ENCODE results near the gene TCF7L1.

TCF7L1 gene

DNA sequence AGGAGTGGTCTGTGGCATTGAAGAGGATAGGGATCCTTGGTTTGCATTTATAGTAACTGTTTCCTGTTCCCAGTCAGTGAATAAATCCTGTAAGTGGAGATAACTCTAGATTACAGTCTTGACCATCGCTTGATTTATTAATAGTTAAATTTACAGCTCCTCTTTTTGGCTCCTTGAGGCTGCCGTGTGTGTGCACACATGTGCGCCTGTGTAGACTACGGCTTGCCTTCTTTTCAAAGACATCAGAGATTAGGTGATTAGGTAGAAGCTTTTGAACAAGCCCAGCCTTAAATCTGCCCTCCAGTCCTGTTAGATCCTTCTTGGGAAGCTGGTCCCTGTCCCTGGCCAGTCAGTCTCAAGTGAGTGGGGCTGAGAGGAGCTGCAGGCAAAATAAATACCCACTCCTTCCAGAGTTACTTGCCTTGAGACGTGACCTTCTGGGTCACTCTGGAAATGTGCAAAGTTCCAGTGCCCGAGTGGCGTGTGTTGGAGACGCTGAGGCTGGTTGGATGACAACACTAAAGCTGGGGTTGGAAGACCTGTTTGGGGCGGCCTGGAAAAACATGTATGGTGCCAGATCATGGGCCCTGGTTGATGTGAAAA lies 32.0 kb downstream of the TCF7L1 start:
- Histone ChIP-seq H3K27me3 (ENCODE audit: control insufficient read depth, low read length) (no peaks in the 10 kb centered on the region), H3K27ac (ENCODE audit: low read depth, low read length) (no peak overlapping the region), H3K4me3 (ENCODE audit: low read length) (no peak overlapping the region), H3K79me2 (ENCODE audit: control insufficient read depth, low read length) (no peaks in the 10 kb centered on the region), H3K9me3 (ENCODE audit: control insufficient read depth, insufficient read depth, low read length) (no peaks in the 10 kb centered on the region), H3K4me1 (ENCODE audit: control insufficient read depth, low read length) (no peaks in the 10 kb centered on the region), H3K4me2 (ENCODE audit: low read length) (no peak overlapping the region), H3K36me3 (ENCODE audit: control insufficient read depth, low read length) (no peaks in the 10 kb centered on the region), H3K9me2 (replicated peaks; ENCODE audit: control insufficient read depth, low read length) (no peaks in the 10 kb centered on the region), H4K20me1 (ENCODE audit: control insufficient read depth, insufficient read depth, low read depth, low read length) (no peaks in the 10 kb centered on the region), H3F3A (ENCODE audit: control insufficient read depth, insufficient read depth) (no peaks in the 10 kb centered on the region)
- TF ChIP-seq, protein P1, sequence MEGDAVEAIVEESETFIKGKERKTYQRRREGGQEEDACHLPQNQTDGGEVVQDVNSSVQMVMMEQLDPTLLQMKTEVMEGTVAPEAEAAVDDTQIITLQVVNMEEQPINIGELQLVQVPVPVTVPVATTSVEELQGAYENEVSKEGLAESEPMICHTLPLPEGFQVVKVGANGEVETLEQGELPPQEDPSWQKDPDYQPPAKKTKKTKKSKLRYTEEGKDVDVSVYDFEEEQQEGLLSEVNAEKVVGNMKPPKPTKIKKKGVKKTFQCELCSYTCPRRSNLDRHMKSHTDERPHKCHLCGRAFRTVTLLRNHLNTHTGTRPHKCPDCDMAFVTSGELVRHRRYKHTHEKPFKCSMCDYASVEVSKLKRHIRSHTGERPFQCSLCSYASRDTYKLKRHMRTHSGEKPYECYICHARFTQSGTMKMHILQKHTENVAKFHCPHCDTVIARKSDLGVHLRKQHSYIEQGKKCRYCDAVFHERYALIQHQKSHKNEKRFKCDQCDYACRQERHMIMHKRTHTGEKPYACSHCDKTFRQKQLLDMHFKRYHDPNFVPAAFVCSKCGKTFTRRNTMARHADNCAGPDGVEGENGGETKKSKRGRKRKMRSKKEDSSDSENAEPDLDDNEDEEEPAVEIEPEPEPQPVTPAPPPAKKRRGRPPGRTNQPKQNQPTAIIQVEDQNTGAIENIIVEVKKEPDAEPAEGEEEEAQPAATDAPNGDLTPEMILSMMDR (IDR thresholded peaks at IDR 0.05; ENCODE audit: low read depth, low read length, poor library complexity, severe bottlenecking), result no peak
- TF ChIP-seq EZH2phosphoT487 (IDR thresholded peaks at IDR 0.05; ENCODE audit: borderline replicate concordance, low read length), result no peak

- Histone ChIP-seq H3K9me2 (replicated peaks; ENCODE audit: control insufficient read depth, low read length) (no peaks in the 10 kb centered on the region), H3K9me3 (ENCODE audit: control insufficient read depth, insufficient read depth, low read length) (peaks cover 5% of the 10 kb centered on the region; the same call in 1 of the 2 replicates), H3K4me2 (ENCODE audit: low read length) (no peak overlapping the region), H3F3A (ENCODE audit: control insufficient read depth, insufficient read depth) (no peaks in the 10 kb centered on the region), H4K20me1 (ENCODE audit: control insufficient read depth, insufficient read depth, low read depth, low read length) (no peaks in the 10 kb centered on the region), H3K4me1 (ENCODE audit: control insufficient read depth, low read length) (no peaks in the 10 kb centered on the region), H3K36me3 (ENCODE audit: control insufficient read depth, low read length) (no peaks in the 10 kb centered on the region), H3K27me3 (ENCODE audit: control insufficient read depth, low read length) (no peaks in the 10 kb centered on the region), H3K27ac (ENCODE audit: low read depth, low read length) (no peak overlapping the region), H3K4me3 (ENCODE audit: low read length) (no peak overlapping the region), H3K79me2 (ENCODE audit: control insufficient read depth, low read length) (no peaks in the 10 kb centered on the region)
- TF ChIP-seq, protein P1 (IDR thresholded peaks at IDR 0.05; ENCODE audit: low read depth, low read length, poor library complexity, severe bottlenecking), result no peak
- no peak for TF ChIP-seq EZH2phosphoT487 (IDR thresholded peaks at IDR 0.05; ENCODE audit: borderline replicate concordance, low read length)
Observed at GRCh38 chr2:85166021-85166420, 32.8 kb downstream of the TCF7L1 start.

- H4K20me1 ChIP-seq (ENCODE audit: control insufficient read depth, insufficient read depth, low read depth, low read length), result no peaks in the 10 kb centered on the region
- H3K27ac ChIP-seq (ENCODE audit: low read depth, low read length), result no peak overlapping the region
- no peaks in the 10 kb centered on the region for H3K27me3 ChIP-seq (ENCODE audit: control insufficient read depth, low read length)
- no peaks in the 10 kb centered on the region for H3K79me2 ChIP-seq (ENCODE audit: control insufficient read depth, low read length)
- TF ChIP-seq, protein P1 (IDR thresholded peaks at IDR 0.05; ENCODE audit: low read depth, low read length, poor library complexity, severe bottlenecking), result no peak
- TF ChIP-seq EZH2phosphoT487 (IDR thresholded peaks at IDR 0.05; ENCODE audit: borderline replicate concordance, low read length), result no peak
- no peak overlapping the region for H3K4me2 ChIP-seq (ENCODE audit: low read length)
- no peaks in the 10 kb centered on the region for H3K4me1 ChIP-seq (ENCODE audit: control insufficient read depth, low read length)
- H3K9me3 ChIP-seq (ENCODE audit: control insufficient read depth, insufficient read depth, low read length), result peaks cover 14% of the 10 kb centered on the region; the same call in 1 of the 2 replicates
- H3F3A ChIP-seq (ENCODE audit: control insufficient read depth, insufficient read depth), result no peaks in the 10 kb centered on the region
- H3K9me2 ChIP-seq (replicated peaks; ENCODE audit: control insufficient read depth, low read length), result no peaks in the 10 kb centered on the region
- no peak overlapping the region for H3K4me3 ChIP-seq (ENCODE audit: low read length)
- H3K36me3 ChIP-seq (ENCODE audit: control insufficient read depth, low read length), result no peaks in the 10 kb centered on the region
Observed at GRCh38 chr2:85167479-85167878, 34.3 kb downstream of the TCF7L1 start.
